Spleen (tissue), 7 donors: ENCODE results near the gene HS2ST1.

Experiments
- POLR2A ChIP-seq, 3 donors: fragments of 450-650 bp; IDR thresholded peaks; one replicate each; pipeline ENCODE4 v1.5.1; 2017; ENCODE audit warnings: antibody characterized with exemption in 3 of 3, mild to moderate bottlenecking in 1 of 3
- TF ChIP-seq, protein P1 (sequence below), 11 experiments: fragments of 200-600 bp in 7 of 11; fragments of 450-650 bp in 4 of 11; sonication (generic) in 4 of 11; IDR thresholded peaks in 8 of 11; conservative IDR thresholded peaks in 3 of 11; 1 replicate in 7 of 11; 2 replicates in 4 of 11; pipeline versions ENCODE4 v1.4.0 to v1.8.0; 2016 to 2021; ENCODE audit warnings: antibody characterized with exemption in 11 of 11, inconsistent platforms in 4 of 11, mild to moderate bottlenecking in 1 of 11
- donor health status: DM: no; HTN: no; CAD: no; lungs with moderate emphysema.
- donor health status: DM: no; HTN: no; CAD: no.
- donor health status: DM: no; HTN: no; CAD: no.

DNA sequence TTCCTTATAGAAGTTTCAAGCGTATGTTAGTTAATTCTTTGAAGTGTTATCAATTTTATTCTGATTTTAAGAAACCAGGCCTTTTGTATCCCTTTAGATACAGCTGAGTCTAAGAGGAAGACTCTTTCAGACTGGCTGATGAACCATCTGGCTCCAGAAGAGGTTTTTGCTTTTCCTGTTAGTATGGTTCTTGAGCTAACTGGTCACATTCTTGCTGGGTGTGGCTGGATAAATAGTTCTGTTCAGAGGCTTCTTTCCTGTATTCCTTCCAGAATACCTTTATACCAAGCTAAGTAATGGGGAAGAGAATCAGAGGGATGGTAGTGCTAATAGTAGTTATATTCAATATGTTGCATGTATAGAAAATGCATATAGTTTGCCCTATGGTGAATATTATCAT is 12.4 kb downstream of the HS2ST1 start:
- TF ChIP-seq POLR2A (IDR thresholded peaks at IDR 0.05), result no peak
- TF ChIP-seq, protein P1, sequence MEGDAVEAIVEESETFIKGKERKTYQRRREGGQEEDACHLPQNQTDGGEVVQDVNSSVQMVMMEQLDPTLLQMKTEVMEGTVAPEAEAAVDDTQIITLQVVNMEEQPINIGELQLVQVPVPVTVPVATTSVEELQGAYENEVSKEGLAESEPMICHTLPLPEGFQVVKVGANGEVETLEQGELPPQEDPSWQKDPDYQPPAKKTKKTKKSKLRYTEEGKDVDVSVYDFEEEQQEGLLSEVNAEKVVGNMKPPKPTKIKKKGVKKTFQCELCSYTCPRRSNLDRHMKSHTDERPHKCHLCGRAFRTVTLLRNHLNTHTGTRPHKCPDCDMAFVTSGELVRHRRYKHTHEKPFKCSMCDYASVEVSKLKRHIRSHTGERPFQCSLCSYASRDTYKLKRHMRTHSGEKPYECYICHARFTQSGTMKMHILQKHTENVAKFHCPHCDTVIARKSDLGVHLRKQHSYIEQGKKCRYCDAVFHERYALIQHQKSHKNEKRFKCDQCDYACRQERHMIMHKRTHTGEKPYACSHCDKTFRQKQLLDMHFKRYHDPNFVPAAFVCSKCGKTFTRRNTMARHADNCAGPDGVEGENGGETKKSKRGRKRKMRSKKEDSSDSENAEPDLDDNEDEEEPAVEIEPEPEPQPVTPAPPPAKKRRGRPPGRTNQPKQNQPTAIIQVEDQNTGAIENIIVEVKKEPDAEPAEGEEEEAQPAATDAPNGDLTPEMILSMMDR (IDR thresholded peaks at IDR 0.05 in 8 of 11, conservative IDR thresholded peaks at IDR 0.05 in 3 of 11), result no peak
